Measurements from ENCODE around the gene PPP1R13B.

The PPP1R13B gene

DNA sequence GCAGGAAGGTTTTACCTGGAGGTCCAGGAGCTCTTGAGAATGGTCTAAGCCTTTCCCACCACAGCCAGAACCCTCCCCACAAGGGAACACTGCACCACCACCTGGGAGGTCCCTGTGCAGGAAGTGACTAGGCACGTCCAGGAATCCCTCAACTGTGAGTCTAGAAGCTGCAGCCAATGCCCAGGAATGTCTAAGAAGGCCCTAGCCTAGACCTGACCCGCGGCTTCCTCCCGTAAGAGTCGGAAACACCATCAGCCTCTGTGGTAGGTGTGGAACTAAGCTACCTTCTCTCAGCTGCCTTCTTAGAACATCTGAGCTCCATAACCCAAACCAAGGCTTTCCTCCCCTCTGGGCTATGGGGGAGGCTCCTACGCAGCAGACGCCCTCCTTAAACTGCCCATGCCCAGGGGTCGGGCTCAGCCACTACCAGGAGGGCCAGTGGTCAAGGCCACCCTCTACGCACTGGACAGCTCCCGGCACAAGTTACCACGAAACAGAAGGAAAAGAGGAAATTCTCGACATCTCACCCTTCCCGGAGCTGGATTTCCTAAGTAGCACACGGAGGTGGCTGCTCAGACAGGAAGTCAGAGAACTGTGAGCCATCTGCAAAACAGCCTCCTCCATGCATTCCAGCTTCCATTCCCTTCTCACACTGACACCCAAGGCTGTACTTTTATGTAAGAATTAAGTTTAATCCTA lies 106.2 kb downstream of the PPP1R13B start:
- no peak for DNase-seq

DNA sequence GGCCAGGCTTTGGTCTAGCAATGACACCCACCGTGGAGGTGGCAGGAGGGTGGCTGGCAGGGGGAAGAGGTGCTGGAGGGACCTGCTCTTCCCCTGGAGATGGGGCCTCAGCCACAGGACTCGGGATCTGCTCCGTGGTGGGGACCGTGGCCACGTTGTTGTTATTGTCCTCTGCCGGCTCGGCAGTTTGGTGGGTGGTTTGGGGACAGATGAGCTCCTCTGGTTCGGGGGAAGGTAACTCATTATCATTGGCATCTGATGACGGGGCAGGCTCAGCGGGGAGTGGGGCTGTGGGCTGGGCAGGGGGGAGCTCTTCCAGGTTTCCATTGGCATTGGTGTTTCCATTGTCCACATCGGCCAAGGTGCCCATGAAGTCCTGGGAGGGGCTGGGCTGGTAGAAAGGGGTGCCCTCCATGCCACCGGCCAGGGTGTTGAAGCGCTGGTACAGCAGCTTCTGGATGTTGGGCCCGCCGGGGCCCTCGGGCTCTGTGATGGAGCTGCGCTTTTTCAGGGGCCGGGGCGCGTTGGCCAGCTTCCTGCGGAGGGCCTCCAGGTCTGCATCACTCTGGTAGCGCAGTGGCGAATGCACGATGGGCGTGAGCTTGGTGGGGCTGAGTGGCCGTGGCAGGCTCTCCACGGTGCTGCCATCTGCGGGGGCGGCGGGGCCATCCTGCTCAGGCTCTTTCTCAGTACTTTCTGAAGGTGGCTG lies 107.4 kb downstream of the PPP1R13B start:
- DNase-seq, result no peak

DNA sequence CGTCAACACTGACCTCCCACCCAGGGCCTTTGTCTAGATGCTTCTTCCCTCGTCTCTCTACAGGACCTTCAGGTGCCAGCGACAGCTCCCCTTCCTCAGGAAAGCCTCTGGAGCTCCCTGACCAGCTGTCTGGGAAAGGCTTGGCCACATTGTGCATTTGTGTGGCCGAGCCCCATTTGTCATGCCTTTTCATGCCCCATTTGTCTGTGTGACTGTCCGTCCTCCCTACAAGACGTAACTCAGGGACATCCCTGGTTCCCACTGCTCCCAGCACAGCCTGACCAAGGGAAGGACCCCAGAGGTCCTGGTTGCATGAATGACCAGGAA lies 107.9 kb downstream of the PPP1R13B start:
- no peak for DNase-seq

DNA sequence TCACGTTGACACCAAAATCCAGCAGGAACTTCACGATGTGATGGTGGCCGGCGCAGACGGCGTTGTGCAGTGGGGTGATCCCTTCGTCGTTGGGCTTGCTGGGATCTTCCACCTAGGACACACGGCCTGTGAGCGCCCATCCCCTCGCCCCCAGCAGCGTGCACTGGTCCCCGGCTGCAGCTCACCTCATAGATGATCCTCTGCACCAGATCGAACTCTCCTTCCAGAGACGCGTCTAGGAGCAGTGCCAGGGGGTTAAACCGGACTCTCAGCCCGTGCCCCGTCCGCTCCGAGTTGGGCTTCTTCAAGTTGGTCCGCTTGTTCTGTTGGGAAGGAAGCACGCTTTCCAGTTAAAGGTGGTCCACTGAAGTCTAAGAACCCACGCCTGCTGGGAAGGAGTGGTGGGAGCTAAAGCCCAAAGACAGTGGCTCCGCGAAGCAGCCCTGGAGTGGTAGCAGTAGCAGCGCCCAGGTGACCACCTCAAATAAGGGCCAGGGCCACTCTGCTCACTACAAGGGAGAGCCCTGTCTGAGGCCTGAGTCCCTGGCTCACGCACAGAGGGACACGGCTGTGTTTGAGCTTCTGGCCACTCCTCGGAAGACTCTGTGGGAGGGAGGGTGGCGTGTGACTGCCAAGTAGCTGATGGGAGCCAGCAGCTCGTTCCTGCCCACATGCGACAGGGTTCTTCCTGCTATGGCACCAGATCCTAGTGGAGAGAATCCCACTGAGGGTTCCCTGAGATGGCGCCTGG lies 108.5 kb downstream of the PPP1R13B start:
- no peak for DNase-seq

DNA sequence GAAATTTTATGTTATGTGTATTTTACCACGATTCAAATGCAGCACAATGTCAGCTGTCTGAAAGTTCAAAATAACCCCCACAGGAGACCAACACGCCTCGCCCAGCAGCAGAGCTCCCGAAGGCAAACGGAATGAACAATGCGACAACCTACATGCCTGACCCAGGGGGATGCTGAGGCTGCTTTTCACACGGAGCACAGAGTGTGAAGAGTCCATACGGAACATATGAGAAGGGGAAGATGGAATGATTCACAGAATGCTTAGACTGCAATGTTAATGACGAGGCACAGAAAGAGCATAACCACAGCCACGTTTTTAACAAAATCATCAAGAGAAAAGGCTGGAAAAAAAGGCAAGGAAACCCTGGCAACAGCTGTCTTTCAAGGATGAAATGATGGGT lies 109.2 kb downstream of the PPP1R13B start:
- no peak for DNase-seq

DNA sequence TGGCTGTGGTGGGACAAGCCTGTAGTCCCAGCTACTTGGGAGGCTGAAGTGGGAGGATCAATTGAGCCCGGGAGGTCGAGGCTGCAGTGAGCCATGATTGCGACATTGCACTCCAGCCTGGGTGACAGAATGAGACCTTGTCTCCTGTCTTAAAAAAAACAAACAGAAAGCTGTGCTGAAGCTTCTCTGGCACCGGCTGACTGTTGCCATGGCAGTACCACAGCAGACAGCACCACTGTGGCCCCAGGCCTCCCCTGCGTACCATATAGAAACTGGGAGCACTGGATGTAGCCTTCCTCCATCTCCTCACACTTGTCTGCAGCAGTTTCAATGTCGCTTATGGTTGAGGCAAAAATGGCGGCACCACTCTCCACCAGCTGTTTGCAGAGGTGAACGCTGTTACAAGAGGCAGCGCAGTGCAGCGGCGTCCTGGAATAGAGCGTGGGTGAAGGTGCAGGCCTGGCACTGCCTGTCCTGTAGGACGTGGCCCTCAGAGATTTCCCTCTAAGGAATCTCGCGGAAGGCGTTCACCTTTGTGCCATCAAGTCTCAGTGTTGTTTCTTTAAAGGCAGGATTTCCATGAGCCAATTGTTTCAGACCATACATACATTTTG lies 109.8 kb downstream of the PPP1R13B start:
- no peak for DNase-seq

DNA sequence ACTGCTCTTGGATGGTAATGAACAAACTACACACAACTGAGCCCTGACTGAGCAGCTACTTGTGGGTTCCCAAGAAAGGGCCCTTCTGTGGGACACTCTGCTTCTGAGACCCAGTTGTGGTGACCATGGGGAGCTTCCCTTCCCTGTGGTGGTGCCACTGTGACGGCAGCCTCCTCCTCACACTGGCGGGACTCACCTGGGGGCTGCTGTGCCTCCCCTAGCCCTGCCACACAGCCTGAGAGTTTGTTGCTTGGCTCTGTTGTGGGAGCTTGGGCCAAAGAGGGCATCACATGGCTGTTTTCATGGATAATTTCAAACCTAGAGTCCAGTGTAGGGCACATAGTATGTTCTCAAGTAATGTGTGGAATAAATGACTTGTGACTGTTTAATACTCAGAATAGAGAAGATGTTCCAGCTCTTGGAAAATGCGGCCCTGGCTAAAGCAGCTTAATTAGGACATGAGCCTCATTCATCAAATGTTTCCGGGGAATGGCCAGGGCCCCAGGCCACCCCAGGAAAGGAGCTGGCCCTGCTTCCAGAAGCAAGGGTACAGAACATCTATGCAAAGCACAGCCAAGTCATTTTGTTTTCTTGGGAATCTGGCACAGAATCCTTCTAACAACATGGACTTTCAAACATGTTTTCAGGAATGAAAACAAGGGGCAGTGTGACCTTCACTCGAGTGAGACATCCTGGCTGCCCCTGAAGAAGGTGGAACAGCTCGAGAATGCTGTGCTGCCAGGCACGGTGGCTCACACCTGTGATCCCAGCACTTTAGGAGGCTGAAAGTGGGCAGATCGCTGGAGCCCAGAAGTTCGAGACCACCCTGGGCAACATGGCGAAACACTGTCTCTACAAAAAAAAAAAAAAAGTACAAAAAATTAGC lies 110.6 kb downstream of the PPP1R13B start:
- no peak for DNase-seq

DNA sequence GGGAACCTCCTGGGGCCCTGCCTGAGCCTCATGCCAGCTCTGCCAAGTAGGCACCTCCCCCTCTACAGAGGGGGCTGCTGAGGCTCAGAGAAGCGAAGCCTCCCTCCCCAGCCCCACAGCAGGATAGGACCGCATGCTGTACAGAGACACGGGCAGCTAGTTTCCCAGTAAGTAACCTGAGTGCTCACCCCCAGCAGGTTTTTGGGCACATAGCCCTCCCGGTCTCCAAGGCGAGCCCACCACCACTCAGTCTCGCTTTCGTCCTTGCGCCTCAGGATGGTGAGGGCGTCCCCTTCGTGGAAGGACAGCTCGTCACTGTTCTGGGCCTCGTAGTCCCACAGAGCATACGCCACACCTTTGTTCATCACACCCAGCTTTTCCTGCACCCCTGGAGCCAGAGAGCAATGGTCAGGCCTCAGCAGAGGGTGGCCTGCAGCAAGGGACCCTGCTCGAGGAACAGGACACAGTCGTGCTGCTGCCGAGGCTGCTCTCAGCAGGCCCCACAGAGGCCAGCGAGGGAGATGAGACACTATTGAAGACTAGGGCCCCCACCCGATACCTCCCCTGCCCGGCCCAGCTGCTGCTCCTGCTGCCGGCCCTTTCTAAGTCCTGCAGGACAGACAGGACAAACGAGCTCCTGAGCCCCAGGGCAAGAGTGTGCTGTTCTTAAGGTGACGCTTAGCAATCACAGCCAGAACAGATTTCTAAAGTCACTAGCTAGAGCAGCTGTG lies 111.4 kb downstream of the PPP1R13B start:
- no peak for DNase-seq

DNA sequence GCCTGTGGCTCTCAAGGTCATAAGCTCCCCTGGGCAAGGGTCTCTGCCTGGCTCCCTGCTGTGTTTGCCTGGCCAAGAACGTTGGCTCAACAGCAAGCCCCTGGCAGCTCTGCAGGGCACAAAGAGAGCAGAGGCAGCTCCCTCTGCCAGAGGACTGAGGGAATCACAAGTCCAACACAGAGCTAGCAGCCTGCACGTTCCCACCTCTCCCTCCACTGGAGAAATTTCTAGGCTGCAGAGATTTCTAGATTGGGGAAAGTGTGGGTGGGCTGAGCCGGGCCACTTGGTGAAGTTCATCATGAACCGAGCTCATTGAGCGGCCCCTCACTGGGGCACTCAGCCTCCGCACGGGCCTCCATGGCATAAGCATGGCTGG lies 111.9 kb downstream of the PPP1R13B start:
- DNase-seq, result no peak

DNA sequence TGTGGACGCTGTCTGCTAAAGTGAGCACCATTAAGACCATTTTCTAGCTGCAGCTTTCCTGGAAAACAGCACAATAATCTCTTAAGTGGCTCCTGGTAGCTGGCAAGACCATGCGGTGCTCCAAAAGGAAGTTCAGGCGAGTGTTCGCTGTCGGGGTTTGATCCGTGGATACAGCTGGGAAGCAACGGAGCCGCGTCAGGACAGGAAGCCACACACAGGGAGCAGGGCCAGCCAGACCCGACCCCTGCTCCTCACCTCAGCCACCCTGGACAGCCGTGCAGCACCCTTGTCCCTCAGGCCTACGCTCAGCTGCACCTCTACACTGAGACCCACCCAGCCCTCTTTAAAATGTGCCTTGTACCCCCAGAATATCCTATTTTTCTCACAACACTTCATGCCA lies 112.4 kb downstream of the PPP1R13B start:
- DNase-seq, result no peak

DNA sequence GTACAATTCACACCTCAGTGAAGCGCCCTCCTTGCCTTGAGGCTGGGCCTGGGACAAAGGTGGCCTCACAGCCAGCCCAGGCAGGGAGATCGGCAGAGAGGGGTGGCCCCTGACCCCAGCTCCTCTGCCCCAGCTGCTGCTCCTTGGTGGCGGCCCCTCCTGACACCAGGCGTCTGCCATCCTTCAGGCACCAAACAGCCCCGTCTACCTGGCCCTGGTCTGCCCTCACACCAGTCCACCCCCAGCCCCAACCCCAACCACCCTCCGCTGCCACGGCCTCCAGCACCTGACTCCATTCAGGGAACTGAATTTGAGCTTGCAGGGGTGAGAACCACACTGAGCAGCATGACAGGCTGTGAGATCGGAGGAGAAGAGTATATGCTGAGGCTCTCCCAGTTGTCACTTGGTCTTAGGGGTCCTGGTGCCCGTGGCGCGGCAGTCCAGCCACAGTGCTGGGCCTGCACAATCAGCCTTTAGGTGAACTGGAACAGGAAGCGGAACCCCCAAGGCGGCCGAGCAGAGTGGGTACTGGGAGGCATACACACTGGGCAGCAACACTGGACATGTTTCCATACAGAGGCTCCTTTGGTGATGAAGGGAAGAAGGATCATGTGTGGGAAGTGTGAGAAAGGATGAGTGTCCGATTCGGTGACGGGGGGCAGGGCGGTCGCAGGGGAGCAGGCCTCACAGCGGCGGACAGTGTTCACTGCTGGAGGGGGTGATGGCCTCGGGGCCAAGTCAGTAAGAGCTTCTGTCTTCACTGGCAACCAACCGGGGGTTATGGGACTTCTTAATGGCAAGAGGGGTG lies 113.1 kb downstream of the PPP1R13B start:
- DNase-seq, result no peak

DNA sequence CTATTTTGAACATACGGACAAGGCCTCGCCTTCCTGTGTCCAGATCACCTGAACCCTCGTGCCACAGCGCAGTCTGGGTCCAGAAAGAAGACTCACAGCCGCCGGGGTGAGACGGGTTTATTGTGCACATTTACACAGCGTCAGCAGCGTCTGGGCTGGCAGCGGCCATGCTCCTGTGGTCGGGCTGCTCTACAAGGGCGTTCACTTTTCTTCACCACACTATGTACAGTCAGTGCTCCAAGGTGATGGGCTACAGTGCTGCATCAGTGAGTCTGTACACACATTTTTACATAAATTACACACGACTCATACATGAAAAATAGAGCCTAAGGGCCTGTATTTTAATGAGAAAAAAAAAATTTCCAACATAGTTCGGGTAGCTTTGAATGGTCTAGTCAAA lies 113.7 kb downstream of the PPP1R13B start:
- no peak for DNase-seq

DNA sequence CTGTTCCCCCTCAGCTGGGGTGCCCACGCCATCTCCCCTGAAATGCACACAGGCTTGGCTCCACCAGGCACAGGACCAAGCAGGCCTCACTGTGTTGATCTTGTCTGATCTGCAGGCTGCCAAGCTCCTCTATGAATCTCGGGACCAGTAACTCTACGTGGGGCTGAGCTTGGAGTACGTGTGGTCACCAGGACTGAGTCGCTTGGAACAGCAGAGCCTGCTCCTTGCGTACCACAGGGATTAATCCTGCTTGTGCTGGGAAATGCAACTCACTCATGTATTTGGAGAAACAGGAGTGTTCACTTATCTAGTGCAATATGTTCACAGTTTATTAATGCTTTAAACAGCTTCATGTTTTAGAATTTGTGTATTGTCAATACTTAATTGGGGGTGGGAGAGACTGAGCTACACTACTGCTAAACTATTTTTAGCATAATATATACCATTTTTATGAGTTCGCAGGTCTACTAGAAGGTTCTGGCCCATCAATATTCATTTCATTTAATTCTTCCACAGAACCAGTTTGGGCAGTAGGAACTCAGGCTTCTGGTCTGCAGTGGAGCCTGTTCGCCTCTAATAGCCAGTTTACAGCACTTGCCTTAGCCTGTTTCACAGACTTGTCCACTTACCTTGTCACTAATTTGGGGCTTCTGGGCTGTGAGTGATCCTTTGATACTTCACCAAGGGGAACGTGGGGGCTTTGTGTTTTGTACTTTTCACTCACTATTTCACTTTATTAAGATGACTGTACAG lies 114.3 kb downstream of the PPP1R13B start:
- no peak for DNase-seq

DNA sequence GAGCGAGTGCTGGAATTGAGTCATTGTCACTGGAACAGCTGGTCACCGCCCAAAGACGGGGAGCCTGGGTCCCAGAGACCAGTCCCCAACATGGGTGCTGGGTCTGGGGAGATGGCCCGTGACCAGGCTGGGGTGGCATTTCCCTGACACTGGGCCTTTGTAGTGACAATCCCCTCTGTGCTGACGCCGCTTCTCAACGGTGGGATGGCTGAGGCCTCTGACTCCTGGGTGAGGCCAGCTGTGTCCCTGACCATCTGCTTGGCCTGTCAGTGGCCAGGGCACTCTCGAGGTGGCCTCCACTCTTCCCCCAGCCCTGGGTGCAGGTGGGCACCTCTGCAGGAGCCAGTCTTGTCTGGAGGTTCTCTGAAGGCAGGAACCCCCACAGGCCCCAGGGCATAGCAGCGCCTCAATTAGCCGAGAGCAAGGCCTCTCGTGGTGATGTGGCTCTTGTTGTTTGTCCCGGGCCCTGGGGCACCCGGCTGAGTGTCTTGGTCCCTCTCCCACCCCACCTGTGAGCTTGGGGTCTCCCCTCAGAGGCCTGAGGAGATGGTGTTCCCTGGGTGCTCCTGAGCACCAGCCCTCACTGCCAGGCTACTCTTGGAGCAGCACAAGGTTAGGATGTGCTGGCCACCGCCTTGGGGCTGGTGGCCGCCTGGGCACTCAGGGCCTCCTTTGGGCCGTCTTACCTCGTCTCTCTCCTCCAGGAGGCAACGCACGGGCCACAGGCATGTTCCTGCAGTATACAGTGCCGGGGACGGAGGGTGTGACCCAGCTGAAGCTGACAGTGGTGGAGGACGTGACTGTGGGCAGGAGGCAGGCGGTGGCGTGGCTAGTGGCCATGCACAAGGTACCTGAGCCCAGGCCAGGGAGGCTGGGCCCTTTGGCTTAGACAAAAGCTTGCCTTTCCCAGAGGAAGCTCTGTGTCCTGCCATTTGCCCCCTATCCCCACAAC lies 115.2 kb downstream of the PPP1R13B start:
- DNase-seq, result no peak

DNA sequence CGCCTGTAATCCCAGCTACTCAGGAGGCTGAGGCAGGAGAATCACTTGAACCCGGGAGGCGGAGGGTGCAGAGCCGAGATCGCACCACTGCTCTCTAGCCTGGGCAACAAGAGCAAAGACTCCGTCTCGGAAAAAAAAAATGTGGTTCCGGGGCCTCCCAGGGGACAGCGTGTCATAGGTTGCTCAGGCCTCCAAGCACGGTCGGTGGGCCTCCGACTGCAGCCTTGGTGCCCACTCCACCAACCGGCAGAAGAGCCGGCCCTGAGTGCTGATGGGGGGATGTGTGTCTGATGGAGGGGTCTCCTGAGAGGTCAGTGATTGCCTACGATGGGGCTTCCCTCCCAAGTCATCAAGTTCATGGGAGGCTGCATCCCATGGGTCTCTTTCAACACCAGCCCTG lies 115.9 kb downstream of the PPP1R13B start:
- no peak for DNase-seq

DNA sequence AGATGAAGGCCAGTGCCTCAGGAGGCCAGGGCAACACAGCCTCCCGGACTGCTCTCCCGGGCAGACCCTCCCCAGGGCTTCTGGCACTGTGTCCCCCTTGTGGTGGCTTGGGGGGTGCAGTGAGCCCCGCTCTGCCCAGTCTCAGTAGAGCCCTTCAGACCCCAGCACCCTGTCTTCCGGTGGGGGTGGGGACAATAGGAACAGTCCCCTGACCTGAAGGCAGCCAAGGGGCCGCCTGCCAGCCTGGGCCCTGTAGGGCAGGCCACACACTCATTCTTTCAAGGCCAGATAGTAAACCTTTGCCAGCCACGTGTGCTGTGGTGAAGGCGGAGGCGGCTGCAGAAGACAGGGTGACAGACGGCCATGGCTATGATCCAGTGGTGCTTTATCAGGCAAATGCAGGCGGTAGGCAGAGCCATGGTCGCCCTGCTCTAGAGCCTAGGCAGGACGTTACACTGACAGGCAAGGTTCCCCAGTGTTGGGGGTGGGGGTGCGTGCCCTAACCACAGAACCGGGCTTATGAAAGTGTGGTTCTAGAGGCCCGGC lies 116.8 kb downstream of the PPP1R13B start:
- no peak for DNase-seq

DNA sequence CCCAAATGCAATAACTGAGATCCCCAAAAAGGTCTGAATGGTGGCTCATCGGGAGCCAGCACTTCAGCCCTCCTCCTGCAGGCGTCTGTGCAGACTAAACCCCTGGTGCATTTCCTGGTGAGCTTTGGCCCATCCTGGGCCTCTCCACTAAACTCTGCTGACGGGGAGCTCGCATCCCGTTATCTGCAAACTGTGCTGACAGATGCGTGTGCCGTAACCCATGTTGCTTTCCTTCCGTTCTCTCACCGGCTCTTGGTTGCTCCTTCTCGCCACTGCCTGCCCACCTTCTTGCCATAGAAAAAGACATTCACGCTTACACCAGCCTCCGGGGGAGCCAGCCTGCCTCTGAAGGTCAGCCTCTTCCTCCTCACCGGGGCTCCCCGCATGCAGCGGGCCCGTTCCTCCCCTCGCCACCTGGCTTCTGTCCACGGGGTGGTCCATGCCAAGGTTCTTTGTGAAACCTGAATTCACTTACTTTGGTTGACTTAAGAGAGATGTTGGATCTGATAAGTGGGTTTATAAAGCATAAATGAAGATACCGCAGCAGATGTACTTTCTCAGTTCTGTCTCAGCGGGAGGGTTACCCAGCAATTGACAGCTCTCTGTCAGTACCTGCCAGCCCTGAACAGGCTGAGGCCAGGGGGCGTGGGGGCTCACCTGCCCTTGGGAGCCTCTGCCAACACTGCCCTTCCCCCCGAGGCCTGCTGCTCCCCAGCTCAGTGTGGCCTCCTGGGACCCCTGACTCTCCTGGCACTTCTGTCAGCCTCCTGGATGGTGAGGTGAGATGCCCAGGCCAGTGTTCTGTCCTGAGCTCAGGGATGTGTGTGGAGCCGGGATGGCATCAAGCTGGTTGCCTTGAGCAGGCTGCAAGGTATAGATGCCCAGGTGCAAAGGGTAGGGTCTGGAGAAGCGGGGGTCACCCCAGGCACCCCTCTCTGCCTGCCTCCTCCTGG lies 117.6 kb downstream of the PPP1R13B start:
- DNase-seq, result no peak

DNA sequence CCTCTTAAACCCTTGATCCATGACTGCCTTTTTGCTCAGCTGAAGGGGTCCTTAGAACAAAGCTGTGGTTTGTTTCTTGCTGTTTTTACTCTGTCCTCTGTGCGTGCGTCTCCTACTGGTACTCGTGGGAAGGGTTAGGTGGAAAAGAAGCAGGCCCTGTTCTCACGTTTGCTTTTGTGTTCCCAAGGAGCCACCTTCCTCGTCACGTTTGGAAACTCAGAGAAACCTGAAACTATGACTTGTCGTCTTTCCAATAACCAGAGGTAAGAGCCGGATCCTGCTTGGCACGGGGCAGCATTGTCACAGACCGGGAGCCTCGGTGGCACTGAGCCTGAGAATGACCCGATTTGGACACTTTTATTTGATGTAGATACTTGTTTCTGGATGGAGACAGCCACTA lies 118.7 kb downstream of the PPP1R13B start:
- DNase-seq, result no peak

All from DMS 273 treated with DMSO at 0.1 percent for 48 hours (cell line).